Epithelial cell of proximal tubule (primary cell): ENCODE results near the gene GDF2. TPM values are rescaled to one million over a fixed set of nuclear protein-coding genes. Genes with fewer than 3 reads are reported as not detected.

Experiments
- DNase-seq: peaks from one replicate; pipeline ENCODE4 v3.0.0-alpha.2; 2011; ENCODE audit warnings: low read depth
- H3K4me3 ChIP-seq: 2 replicates; pipeline ENCODE4 v1.5.1; 2011; ENCODE audit warnings: low read depth, mild to moderate bottlenecking, low read length
- CTCF ChIP-seq: conservative IDR thresholded peaks from 2 replicates; pipeline ENCODE4 v1.5.1; 2012; ENCODE audit warnings: low read depth, mild to moderate bottlenecking, low read length
- total RNA-seq: library from RNA; depleted of rRNA; stranded (reverse); fragments of >200 nt; gene quantifications from 2 replicates; pipeline ENCODE4 v1.2.3, GENCODE V29; 2015

The GDF2 gene
- total RNA-seq, 1 donor from 2014 or later: not detected

DNA sequence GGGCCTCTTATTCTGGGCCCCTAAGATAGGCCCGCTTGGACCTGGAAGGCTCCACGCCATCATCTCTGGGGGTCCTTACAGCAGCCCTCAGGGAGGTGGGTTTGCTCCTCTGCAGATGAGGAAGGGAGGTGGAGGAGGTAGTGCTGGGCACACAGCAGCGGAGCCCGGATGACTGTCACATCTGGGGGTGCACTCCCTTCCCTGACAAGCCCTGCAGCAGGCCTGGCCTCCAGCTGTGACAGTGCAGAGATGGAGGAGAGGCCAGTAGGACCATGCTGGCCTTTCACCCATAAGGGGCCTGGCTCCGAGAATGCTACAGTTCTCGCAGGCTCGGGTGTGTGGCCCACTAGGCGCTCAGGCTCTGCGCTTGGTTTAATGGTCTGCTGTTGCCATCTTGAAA, 9.2 kb downstream of the GDF2 start:
- no peak overlapping the region for H3K4me3 ChIP-seq
- TF ChIP-seq CTCF: no peak
- DNase-seq: no peak

GRCh38 chr10:47331954-47332353, 9.7 kb downstream of the GDF2 start:
- TF ChIP-seq CTCF: no peak
- no peak overlapping the region for H3K4me3 ChIP-seq
- no peak for DNase-seq

GRCh38 chr10:47332371-47332770, 10.1 kb downstream of the GDF2 start:
- H3K4me3 ChIP-seq: no peak overlapping the region
- TF ChIP-seq CTCF: no peak
- DNase-seq: no peak

DNA sequence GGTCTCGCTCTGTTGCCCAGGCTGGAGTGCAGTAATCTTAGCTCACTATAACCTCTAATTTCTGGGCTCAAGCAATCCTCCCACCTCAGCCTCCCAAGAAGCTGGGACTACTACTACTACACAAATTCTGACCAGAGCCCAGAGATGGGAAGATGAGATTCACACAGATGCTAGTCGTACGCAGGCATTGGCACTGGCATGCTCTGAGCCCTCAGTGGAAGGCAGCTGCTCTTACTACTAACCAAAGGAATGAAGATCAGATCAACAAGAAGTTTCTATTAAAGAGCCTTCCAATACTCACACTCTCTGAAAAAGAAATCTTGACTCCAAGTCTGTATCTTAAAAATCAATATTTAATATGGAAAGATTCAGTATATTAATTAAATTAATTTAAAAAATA, 10.7 kb downstream of the GDF2 start:
- no peak overlapping the region for H3K4me3 ChIP-seq
- TF ChIP-seq CTCF: no peak
- DNase-seq: no peak

DNA sequence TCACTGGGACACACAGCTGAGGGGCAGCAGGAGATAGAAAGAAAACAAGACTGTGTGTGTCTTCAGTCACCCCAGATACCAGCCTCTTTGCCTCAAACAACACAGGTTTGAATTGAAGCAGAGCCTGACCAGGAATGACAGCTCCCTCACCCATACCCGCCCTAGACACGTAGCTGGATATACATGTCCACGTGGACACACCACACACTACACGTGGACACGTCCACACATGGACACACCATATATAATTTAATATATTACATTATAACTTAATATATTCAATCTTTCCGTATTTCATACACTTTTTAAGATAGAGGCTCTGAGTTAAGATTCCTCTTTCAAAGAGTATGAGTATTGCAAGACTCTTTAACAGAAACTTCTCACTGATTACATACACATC, 11.3 kb downstream of the GDF2 start:
- no peak for TF ChIP-seq CTCF
- no peak for DNase-seq
- no peak overlapping the region for H3K4me3 ChIP-seq

GRCh38 chr10:47334466-47335295, 12.4 kb downstream of the GDF2 start:
- DNase-seq: no peak
- TF ChIP-seq CTCF: no peak
- no peak overlapping the region for H3K4me3 ChIP-seq

GRCh38 chr10:47335906-47336305, 13.7 kb downstream of the GDF2 start:
- no peak overlapping the region for H3K4me3 ChIP-seq
- no peak for TF ChIP-seq CTCF
- no peak for DNase-seq
